Measurements from ENCODE around the gene TRMT61A.

DNA sequence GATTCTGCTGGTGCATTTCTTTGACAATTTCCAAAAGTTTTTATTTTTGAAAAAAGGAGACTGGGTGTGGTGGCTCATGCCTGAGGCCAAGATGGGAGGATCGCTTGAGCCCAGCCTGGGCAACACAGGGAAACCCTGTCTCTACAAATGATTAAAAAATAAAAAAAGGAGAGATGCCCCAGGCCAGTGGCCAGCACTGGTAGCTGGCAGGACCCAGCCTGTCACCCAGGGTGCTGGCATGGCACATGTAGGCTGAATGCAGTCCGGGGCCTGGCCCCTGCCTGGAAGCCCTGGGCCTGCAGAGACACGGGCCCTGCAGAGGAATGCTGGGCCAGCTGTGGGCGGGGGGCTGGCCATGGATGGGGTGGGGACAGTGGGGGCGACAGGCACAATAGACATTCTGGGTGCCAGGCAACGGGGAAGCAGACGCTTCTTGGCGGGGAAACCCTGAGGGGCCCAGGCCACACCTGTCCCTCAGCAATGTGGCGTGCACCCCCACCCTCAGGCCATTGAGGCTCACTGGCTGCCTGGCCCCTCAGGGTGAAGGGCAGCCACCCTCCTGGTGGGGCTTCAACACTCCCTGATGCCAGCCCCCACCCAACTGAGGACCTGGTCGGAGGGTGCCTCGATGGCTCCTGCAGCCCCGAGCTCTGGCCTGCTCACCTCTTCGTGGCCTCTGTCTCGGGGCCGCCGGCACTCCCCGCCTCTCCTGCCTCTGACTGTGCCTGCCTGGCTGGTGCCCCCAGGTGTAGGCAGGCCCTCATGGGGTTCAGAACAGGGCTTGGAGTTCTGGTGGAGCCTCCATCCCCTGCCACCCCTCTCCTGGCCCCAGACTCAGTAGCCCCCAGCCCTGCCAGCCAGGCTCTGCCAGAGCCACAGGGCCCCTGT lies 12.1 kb downstream of the TRMT61A start:
- TF ChIP-seq, protein P1, sequence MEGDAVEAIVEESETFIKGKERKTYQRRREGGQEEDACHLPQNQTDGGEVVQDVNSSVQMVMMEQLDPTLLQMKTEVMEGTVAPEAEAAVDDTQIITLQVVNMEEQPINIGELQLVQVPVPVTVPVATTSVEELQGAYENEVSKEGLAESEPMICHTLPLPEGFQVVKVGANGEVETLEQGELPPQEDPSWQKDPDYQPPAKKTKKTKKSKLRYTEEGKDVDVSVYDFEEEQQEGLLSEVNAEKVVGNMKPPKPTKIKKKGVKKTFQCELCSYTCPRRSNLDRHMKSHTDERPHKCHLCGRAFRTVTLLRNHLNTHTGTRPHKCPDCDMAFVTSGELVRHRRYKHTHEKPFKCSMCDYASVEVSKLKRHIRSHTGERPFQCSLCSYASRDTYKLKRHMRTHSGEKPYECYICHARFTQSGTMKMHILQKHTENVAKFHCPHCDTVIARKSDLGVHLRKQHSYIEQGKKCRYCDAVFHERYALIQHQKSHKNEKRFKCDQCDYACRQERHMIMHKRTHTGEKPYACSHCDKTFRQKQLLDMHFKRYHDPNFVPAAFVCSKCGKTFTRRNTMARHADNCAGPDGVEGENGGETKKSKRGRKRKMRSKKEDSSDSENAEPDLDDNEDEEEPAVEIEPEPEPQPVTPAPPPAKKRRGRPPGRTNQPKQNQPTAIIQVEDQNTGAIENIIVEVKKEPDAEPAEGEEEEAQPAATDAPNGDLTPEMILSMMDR (conservative IDR thresholded peaks at IDR 0.05) = no peak
- TF ChIP-seq ZFX (IDR thresholded peaks at IDR 0.05) = no peak

Data from C4-2B (cell line).